ENCODE data around the gene DNA2. TPM values are rescaled to one million over a fixed set of nuclear protein-coding genes. Genes with fewer than 3 reads are reported as not detected.

Gene DNA2
- total and polyA plus RNA-seq, 2 of the 13 experiments (the other 11 are each of a cell fraction or from before 2014, with no cell fraction given) = 4.8 to 27.3 TPM

- TF ChIP-seq, protein P1, sequence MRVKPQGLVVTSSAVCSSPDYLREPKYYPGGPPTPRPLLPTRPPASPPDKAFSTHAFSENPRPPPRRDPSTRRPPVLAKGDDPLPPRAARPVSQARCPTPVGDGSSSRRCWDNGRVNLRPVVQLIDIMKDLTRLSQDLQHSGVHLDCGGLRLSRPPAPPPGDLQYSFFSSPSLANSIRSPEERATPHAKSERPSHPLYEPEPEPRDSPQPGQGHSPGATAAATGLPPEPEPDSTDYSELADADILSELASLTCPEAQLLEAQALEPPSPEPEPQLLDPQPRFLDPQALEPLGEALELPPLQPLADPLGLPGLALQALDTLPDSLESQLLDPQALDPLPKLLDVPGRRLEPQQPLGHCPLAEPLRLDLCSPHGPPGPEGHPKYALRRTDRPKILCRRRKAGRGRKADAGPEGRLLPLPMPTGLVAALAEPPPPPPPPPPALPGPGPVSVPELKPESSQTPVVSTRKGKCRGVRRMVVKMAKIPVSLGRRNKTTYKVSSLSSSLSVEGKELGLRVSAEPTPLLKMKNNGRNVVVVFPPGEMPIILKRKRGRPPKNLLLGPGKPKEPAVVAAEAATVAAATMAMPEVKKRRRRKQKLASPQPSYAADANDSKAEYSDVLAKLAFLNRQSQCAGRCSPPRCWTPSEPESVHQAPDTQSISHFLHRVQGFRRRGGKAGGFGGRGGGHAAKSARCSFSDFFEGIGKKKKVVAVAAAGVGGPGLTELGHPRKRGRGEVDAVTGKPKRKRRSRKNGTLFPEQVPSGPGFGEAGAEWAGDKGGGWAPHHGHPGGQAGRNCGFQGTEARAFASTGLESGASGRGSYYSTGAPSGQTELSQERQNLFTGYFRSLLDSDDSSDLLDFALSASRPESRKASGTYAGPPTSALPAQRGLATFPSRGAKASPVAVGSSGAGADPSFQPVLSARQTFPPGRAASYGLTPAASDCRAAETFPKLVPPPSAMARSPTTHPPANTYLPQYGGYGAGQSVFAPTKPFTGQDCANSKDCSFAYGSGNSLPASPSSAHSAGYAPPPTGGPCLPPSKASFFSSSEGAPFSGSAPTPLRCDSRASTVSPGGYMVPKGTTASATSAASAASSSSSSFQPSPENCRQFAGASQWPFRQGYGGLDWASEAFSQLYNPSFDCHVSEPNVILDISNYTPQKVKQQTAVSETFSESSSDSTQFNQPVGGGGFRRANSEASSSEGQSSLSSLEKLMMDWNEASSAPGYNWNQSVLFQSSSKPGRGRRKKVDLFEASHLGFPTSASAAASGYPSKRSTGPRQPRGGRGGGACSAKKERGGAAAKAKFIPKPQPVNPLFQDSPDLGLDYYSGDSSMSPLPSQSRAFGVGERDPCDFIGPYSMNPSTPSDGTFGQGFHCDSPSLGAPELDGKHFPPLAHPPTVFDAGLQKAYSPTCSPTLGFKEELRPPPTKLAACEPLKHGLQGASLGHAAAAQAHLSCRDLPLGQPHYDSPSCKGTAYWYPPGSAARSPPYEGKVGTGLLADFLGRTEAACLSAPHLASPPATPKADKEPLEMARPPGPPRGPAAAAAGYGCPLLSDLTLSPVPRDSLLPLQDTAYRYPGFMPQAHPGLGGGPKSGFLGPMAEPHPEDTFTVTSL (CRISPR knock-in tag; IDR thresholded peaks at IDR 0.05; ENCODE audit: borderline replicate concordance) = 0 out of 2 replicates have a peak, but pooled peaks have one; percentile 8
- TF ChIP-seq NONO (IDR thresholded peaks at IDR 0.05) (no peak), NONO (CRISPR knock-in tag; conservative IDR thresholded peaks at IDR 0.05) (peak; percentile 78), AGO1 (IDR thresholded peaks at IDR 0.05; ENCODE audit: low read depth, low read length, poor library complexity, severe bottlenecking) (no peak), ZNF747 (CRISPR knock-in tag; IDR thresholded peaks at IDR 0.05; ENCODE audit: borderline replicate concordance) (0 out of 2 replicates have a peak, but pooled peaks have one; percentile 37), HOXA3 (CRISPR knock-in tag; IDR thresholded peaks at IDR 0.05) (peak; percentile 68), FOXP1 (IDR thresholded peaks at IDR 0.05) (no peak), FOXP1 (CRISPR knock-in tag; IDR thresholded peaks at IDR 0.05) (no peak), RNF2 (conservative IDR thresholded peaks at IDR 0.05; ENCODE audit: low read depth) (0 out of 2 replicates have a peak, but pooled peaks have one; percentile 25), AGO2 (optimal IDR thresholded peaks at IDR 0.05; ENCODE audit: low read depth, low read length) (peak; percentile 84), POGZ (CRISPR knock-in tag; IDR thresholded peaks at IDR 0.05) (peak; percentile 85)
- TF ChIP-seq, protein P2, sequence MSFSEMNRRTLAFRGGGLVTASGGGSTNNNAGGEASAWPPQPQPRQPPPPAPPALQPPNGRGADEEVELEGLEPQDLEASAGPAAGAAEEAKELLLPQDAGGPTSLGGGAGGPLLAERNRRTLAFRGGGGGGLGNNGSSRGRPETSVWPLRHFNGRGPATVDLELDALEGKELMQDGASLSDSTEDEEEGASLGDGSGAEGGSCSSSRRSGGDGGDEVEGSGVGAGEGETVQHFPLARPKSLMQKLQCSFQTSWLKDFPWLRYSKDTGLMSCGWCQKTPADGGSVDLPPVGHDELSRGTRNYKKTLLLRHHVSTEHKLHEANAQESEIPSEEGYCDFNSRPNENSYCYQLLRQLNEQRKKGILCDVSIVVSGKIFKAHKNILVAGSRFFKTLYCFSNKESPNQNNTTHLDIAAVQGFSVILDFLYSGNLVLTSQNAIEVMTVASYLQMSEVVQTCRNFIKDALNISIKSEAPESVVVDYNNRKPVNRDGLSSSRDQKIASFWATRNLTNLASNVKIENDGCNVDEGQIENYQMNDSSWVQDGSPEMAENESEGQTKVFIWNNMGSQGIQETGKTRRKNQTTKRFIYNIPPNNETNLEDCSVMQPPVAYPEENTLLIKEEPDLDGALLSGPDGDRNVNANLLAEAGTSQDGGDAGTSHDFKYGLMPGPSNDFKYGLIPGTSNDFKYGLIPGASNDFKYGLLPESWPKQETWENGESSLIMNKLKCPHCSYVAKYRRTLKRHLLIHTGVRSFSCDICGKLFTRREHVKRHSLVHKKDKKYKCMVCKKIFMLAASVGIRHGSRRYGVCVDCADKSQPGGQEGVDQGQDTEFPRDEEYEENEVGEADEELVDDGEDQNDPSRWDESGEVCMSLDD (CRISPR knock-in tag; IDR thresholded peaks at IDR 0.05; ENCODE audit: borderline replicate concordance) = peak; percentile 80
Measured at GRCh38 chr10:68406815-68407548, 64.8 kb downstream of the DNA2 start, which contains the start of gene RUFY2 (continued).

All from HepG2 (cell line).